SU-DHL-6 (cell line): Measurements from ENCODE around the gene CELF6.

Source experiments
- EZH2phosphoT487 ChIP-seq: fragments of 200-600 bp; sonication (generic), shearing (Covaris generic); conservative IDR thresholded peaks from 2 replicates; pipeline ENCODE4 v1.6.1; 2018; ENCODE audit warnings: mild to moderate bottlenecking, antibody characterized with exemption, low read length, moderate library complexity, mixed read lengths
- TF ChIP-seq, protein P1 (sequence below): fragments of 200-600 bp; sonication (generic); IDR thresholded peaks from one replicate; pipeline ENCODE4 v1.5.1; 2017; ENCODE audit warnings: antibody characterized with exemption, mild to moderate bottlenecking, low read length, moderate library complexity; ENCODE audit not compliant: insufficient read depth, poor library complexity, severe bottlenecking

DNA sequence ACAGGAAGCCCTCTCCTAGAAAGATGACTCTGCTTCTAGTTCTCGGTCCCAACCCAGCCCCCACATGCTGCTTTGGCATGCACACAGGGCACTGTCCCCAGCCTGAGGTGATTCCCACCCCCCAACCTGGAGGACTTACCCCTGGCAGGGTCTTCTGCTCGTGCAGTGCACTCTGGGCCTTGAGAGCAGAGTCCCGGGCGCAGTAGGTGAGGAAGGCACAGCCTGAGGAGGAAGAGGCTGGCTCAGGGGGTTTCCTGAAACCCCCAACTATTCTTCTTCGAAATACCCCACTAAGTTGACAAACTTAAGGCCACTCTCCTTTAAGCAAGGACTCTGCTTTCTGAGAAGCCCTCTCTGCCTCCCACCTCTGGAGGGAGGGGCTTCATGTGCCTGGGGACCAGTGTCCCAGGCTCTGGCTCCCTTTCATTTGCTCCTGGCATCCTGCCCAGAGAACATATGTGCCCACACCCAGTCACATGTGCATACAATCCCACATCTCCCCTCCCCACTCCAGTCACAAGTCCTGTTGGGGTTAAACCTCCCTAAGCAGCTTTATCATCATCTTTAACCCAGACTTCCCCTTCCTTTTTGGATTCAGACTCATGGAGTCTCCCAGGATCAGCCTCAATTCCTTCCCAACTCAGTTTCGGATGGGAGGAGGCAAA, 4.1 kb downstream of the CELF6 start:
- TF ChIP-seq, protein P1, sequence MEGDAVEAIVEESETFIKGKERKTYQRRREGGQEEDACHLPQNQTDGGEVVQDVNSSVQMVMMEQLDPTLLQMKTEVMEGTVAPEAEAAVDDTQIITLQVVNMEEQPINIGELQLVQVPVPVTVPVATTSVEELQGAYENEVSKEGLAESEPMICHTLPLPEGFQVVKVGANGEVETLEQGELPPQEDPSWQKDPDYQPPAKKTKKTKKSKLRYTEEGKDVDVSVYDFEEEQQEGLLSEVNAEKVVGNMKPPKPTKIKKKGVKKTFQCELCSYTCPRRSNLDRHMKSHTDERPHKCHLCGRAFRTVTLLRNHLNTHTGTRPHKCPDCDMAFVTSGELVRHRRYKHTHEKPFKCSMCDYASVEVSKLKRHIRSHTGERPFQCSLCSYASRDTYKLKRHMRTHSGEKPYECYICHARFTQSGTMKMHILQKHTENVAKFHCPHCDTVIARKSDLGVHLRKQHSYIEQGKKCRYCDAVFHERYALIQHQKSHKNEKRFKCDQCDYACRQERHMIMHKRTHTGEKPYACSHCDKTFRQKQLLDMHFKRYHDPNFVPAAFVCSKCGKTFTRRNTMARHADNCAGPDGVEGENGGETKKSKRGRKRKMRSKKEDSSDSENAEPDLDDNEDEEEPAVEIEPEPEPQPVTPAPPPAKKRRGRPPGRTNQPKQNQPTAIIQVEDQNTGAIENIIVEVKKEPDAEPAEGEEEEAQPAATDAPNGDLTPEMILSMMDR = no peak
- no peak for TF ChIP-seq EZH2phosphoT487
